ENCODE results near the gene SAE1.

SAE1 gene

DNA sequence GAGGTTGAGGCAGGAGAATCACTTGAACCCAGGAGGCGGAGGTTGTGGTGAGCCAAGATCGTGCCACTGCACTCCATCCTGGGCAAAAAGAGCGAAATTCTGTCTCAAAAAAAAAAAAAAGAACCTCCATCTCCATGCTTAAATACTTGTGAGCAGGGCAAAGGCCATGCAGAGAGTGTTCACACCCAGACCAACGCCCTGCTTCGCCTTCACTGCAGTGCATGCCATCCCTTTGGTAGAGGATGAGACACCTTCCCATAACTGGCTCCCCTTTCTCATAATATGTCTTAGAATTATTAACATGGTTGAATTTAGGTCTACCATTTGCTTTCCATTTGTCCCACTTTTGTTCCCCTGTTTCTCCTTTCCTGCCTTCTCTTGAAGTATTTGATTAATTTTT, 84.9 kb downstream of the SAE1 start:
- no peaks in the 10 kb centered on the region for H3K9me3 ChIP-seq (ENCODE audit: control extremely low read depth in 1 of 5, control insufficient read depth in 4 of 5, insufficient read depth in 2 of 5, low read depth in 1 of 5, low read length in 4 of 5)
- H3K4me1 ChIP-seq (ENCODE audit: control extremely low read depth in 1 of 4, control insufficient read depth in 4 of 4, insufficient read depth in 4 of 4, low read length in 3 of 4) = peaks cover 2 to 8% (median 8%) of the 10 kb centered on the region in 4 experiments
- no peak overlapping the region for H3K27ac ChIP-seq (ENCODE audit: insufficient read depth in 1 of 2, low read depth in 1 of 2, low read length in 2 of 2, poor library complexity in 1 of 2, severe bottlenecking in 2 of 2)
- POLR2A ChIA-PET = interaction anchor here (2.6 kb wide), 1 partner anchor 10 kb away, joined by 9 read pairs; no protein-coding TSS in a partner anchor
- H3K27me3 ChIP-seq (replicated peaks in 2 of 5; ENCODE audit: control insufficient read depth in 4 of 5, insufficient read depth in 5 of 5, low read length in 4 of 5) = no peaks in the 10 kb centered on the region
- 89% methylated on average over 5 of the region's 5 CpGs for WGBS (ENCODE audit: insufficient coverage)
- no peak for DNase-seq
- CTCF ChIA-PET = interaction anchor here (0.8 to 2.7 kb wide), 3 partner anchors 8 to 10 kb away, joined by 3 to 12 read pairs (median 3); no protein-coding TSS in a partner anchor
- H3K4me3 ChIP-seq (ENCODE audit: control insufficient read depth in 1 of 7, extremely low read depth in 1 of 7, insufficient read depth in 4 of 7, low read depth in 2 of 7, low read length in 6 of 7) = no peak overlapping the region
- peaks cover 0 to 2% (median 0%) of the 10 kb centered on the region in 4 experiments for H3K36me3 ChIP-seq (ENCODE audit: control insufficient read depth in 4 of 4, insufficient read depth in 4 of 4, low read length in 3 of 4)

DNA sequence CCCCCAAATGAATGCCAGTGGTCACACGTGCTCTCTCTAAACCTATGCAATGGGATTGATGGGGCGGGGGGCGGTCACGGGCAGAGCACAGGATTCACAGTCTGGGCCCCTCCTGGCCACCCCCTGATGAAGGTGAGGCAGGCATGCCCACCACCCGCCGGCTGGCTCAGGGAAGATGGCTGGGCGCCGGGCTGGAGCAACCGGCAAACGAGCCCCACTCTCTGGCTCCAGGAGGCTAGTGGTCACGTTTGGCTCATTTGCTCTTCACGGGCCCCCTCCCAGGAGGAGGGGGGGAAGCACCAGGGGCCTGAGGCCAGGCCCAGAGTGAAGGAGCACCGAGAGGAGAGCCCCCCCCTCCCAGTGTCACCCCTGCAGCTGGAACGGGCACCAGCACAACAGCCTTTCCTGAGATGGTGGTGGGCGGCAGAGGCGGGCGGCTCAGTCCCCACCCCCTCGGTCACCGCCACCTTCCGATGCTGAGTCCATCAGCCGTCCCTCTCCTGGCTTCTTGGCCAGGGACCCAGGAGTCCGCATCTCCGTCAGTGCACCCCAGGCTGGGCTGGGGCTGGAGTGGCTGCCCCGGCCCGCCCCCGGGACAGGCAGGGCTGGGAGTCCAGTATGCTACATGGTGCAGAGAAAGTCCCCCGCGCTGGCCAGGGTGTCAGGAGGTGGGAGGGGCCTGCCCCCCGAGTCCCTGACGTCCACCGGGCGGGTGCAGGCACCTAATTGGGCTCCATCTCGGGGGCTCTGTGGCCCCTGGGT, 90.6 kb downstream of the SAE1 start:
- Histone ChIP-seq H3K4me3 (ENCODE audit: control insufficient read depth in 1 of 7, extremely low read depth in 1 of 7, insufficient read depth in 4 of 7, low read depth in 2 of 7, low read length in 6 of 7) (no peak overlapping the region), H3K4me1 (ENCODE audit: control extremely low read depth in 1 of 4, control insufficient read depth in 4 of 4, insufficient read depth in 4 of 4, low read length in 3 of 4) (peaks cover 5 to 9% (median 7%) of the 10 kb centered on the region in 4 experiments), H3K36me3 (ENCODE audit: control insufficient read depth in 4 of 4, insufficient read depth in 4 of 4, low read length in 3 of 4) (peaks cover 0 to 4% (median 0%) of the 10 kb centered on the region in 4 experiments), H3K27me3 (replicated peaks in 2 of 5; ENCODE audit: control insufficient read depth in 4 of 5, insufficient read depth in 5 of 5, low read length in 4 of 5) (no peaks in the 10 kb centered on the region), H3K27ac (ENCODE audit: insufficient read depth in 1 of 2, low read depth in 1 of 2, low read length in 2 of 2, poor library complexity in 1 of 2, severe bottlenecking in 2 of 2) (no peak overlapping the region), H3K9me3 (ENCODE audit: control extremely low read depth in 1 of 5, control insufficient read depth in 4 of 5, insufficient read depth in 2 of 5, low read depth in 1 of 5, low read length in 4 of 5) (no peaks in the 10 kb centered on the region)
- POLR2A ChIA-PET = no interaction called here
- CTCF ChIA-PET = no interaction called here
- WGBS (ENCODE audit: insufficient coverage) = 95% methylated on average over 25 of the region's 33 CpGs
- DNase-seq = no peak

DNA sequence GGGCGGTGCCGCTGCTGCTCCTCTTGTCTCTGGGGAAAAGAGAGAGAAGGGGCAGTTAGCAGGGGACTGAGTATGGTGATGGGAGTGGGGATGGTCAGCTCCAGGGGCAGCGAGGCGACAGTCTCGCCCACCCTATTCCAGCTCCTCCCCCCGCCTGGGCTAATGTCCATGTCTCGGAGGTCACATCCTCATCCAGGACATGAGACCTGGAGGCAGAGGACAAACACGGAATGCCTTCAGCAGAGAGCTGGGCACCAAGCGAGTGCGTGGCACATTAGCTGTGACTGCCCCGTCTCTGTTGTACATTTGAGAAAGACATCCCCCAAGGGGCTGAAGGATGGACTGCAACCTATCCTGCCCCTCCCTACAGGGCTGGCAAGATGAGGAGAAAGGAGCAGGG, 91.3 kb downstream of the SAE1 start:
- Histone ChIP-seq H3K36me3 (ENCODE audit: control insufficient read depth in 4 of 4, insufficient read depth in 4 of 4, low read length in 3 of 4) (peaks cover 0 to 4% (median 0%) of the 10 kb centered on the region in 4 experiments), H3K4me3 (ENCODE audit: control insufficient read depth in 1 of 7, extremely low read depth in 1 of 7, insufficient read depth in 4 of 7, low read depth in 2 of 7, low read length in 6 of 7) (no peak overlapping the region), H3K4me1 (ENCODE audit: control extremely low read depth in 1 of 4, control insufficient read depth in 4 of 4, insufficient read depth in 4 of 4, low read length in 3 of 4) (peaks cover 5 to 15% (median 13%) of the 10 kb centered on the region in 4 experiments), H3K27ac (ENCODE audit: insufficient read depth in 1 of 2, low read depth in 1 of 2, low read length in 2 of 2, poor library complexity in 1 of 2, severe bottlenecking in 2 of 2) (no peak overlapping the region), H3K9me3 (ENCODE audit: control extremely low read depth in 1 of 5, control insufficient read depth in 4 of 5, insufficient read depth in 2 of 5, low read depth in 1 of 5, low read length in 4 of 5) (no peaks in the 10 kb centered on the region), H3K27me3 (replicated peaks in 2 of 5; ENCODE audit: control insufficient read depth in 4 of 5, insufficient read depth in 5 of 5, low read length in 4 of 5) (no peaks in the 10 kb centered on the region)
- no peak for DNase-seq
- ChIA-PET CTCF (interaction anchor here (7.0 kb wide), 1 partner anchor 10 kb away, joined by 78 read pairs; no protein-coding TSS in a partner anchor), POLR2A (no interaction called here)
- WGBS (ENCODE audit: insufficient coverage) = 94% methylated on average over 8 of the region's 11 CpGs

DNA sequence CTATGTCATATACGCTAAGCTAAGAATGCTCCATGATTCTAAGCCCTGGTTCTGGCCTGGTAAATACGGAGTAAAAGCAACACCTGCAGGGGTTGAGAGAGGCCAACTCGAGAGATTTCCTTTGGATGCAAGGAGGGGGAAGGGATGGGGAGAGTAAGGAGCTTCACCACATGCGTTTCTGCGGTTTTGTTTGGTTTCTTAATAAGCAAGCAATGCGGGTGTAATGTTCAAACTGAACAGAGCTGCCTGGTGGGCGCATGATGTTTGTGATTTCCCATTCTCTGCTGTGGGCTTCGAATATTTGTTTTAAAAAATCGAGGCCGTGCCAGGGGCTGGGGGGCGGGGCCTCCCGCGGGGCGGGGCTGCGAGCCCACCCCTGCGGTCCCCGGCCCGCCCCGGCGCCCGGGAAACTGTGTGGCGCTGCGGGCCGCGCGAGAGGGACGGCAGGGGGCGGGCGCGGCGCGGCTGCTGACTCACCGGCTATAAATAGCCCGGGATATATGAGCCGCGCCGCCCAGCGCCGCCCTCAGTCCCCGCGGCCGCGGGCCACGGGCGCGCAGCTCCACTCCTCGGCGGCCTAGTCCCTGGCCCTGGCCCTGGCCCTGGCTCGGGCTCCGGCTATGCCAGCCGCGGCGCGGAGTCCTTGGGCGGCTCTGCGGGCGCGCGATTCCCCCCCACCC, 95.3 kb downstream of the SAE1 start:
- H3K36me3 ChIP-seq (ENCODE audit: control insufficient read depth in 4 of 4, insufficient read depth in 4 of 4, low read length in 3 of 4) = peaks cover 0 to 4% (median 0%) of the 10 kb centered on the region in 4 experiments
- H3K27ac ChIP-seq (ENCODE audit: insufficient read depth in 1 of 2, low read depth in 1 of 2, low read length in 2 of 2, poor library complexity in 1 of 2, severe bottlenecking in 2 of 2) = peak overlapping the region in 1 of 2 experiments; percentile 83
- DNase-seq = peak; percentile 87 to 93 (median 93)
- H3K9me3 ChIP-seq (ENCODE audit: control extremely low read depth in 1 of 5, control insufficient read depth in 4 of 5, insufficient read depth in 2 of 5, low read depth in 1 of 5, low read length in 4 of 5) = no peaks in the 10 kb centered on the region
- peaks cover 0 to 30% (median 8%) of the 10 kb centered on the region in 5 experiments for H3K27me3 ChIP-seq (replicated peaks in 2 of 5; ENCODE audit: control insufficient read depth in 4 of 5, insufficient read depth in 5 of 5, low read length in 4 of 5)
- ChIA-PET CTCF (interaction anchor here (0.6 to 7.0 kb wide), 10 partner anchors 10 to 89 kb away, joined by 3 to 78 read pairs (median 4); partner anchors contain the start of gene CCDC9), POLR2A (interaction anchor here (0.5 to 3.6 kb wide), 17 partner anchors 9 to 1748 kb away, joined by 3 to 54 read pairs (median 4); partner anchors contain the start of genes CCDC9, SAE1 and ZC3H4)
- H3K4me1 ChIP-seq (ENCODE audit: control extremely low read depth in 1 of 4, control insufficient read depth in 4 of 4, insufficient read depth in 4 of 4, low read length in 3 of 4) = peaks cover 5 to 52% (median 49%) of the 10 kb centered on the region in 4 experiments
- peak overlapping the region in 6 of 7 experiments; percentile 23 to 80 (median 62) for H3K4me3 ChIP-seq (ENCODE audit: control insufficient read depth in 1 of 7, extremely low read depth in 1 of 7, insufficient read depth in 4 of 7, low read depth in 2 of 7, low read length in 6 of 7)
- WGBS (ENCODE audit: insufficient coverage) = 2% methylated on average over 48 of the region's 59 CpGs

DNA sequence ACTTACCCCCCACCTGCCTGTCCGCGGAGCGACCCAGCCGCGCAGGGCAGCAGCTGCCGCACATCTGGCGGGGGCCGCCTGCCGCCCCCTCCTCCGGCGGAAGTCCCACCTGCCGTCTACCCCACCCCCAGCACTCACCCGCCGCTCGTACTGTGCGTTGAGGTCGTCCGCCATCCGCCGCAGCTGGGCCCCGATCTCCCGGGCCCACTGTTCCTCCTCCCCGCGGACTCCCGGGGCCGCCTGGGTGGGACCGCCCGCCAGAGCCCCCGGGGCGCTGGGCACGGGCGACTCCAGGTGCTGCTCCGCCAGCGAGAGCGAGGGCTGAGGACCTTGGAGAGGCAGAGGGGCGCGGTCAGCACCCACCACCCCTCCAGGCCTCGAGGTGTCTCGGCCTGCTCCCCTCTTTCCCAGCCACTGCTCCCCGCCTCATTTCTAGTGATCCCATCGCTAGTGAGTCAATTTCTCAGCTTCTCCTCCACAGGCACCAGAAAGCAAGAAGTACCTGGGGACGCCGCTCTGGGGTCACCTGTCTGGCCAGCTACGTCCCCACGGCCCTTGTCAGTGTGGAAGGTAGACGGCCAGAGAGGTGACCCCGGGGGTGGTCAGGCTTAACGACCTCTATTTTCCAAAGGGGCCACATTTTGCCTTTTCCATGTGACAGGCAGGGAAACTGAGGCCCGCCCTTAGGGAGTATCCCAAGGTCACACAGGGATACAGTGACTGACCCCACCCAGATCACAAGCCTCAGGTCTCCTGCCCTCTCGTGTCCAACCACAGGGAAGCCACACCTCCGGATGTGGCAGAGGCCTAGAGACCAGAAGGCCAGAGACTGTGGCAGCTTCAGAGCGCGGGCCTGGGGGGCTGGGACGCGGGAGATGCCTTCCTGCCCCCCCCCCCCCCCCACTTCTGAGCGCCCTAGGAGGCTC, 96.1 kb downstream of the SAE1 start:
- peak overlapping the region; percentile 23 to 80 (median 61) for H3K4me3 ChIP-seq (ENCODE audit: control insufficient read depth in 1 of 7, extremely low read depth in 1 of 7, insufficient read depth in 4 of 7, low read depth in 2 of 7, low read length in 6 of 7)
- peak in 2 of 3 donors; percentile 68 to 77 for DNase-seq
- no peaks in the 10 kb centered on the region for H3K9me3 ChIP-seq (ENCODE audit: control extremely low read depth in 1 of 5, control insufficient read depth in 4 of 5, insufficient read depth in 2 of 5, low read depth in 1 of 5, low read length in 4 of 5)
- peaks cover 0 to 34% (median 11%) of the 10 kb centered on the region in 5 experiments for H3K27me3 ChIP-seq (replicated peaks in 2 of 5; ENCODE audit: control insufficient read depth in 4 of 5, insufficient read depth in 5 of 5, low read length in 4 of 5)
- ChIA-PET POLR2A (interaction anchor here (0.9 to 3.6 kb wide), 11 partner anchors 9 to 202 kb away, joined by 3 to 54 read pairs (median 5); partner anchors contain the start of genes CCDC9 and ZC3H4), CTCF (interaction anchor here (1.0 to 7.0 kb wide), 7 partner anchors 10 to 76 kb away, joined by 3 to 78 read pairs (median 6); partner anchors contain the start of gene CCDC9)
- peaks cover 0 to 3% (median 0%) of the 10 kb centered on the region in 4 experiments for H3K36me3 ChIP-seq (ENCODE audit: control insufficient read depth in 4 of 4, insufficient read depth in 4 of 4, low read length in 3 of 4)
- 3% methylated on average over 31 of the region's 56 CpGs for WGBS (ENCODE audit: insufficient coverage)
- H3K4me1 ChIP-seq (ENCODE audit: control extremely low read depth in 1 of 4, control insufficient read depth in 4 of 4, insufficient read depth in 4 of 4, low read length in 3 of 4) = peaks cover 5 to 57% (median 55%) of the 10 kb centered on the region in 4 experiments
- peak overlapping the region in 1 of 2 experiments; percentile 83 for H3K27ac ChIP-seq (ENCODE audit: insufficient read depth in 1 of 2, low read depth in 1 of 2, low read length in 2 of 2, poor library complexity in 1 of 2, severe bottlenecking in 2 of 2)
